Hematopoietic multipotent progenitor cell treated with erythropoietin and hydrocortisone succinate and interleukin-3 and kit ligand, for 4 days (in vitro differentiated cells): ENCODE measurements around the gene ENAM.
"Not testable (repeated sequence)": the region's sequence is repeated elsewhere in the genome, so short reads cannot be mapped to it uniquely, and the experiment has no call there.

Source experiments
- DNase-seq: peaks from one replicate; pipeline ENCODE4 v3.0.0-alpha.2; 2015

Gene ENAM

DNA sequence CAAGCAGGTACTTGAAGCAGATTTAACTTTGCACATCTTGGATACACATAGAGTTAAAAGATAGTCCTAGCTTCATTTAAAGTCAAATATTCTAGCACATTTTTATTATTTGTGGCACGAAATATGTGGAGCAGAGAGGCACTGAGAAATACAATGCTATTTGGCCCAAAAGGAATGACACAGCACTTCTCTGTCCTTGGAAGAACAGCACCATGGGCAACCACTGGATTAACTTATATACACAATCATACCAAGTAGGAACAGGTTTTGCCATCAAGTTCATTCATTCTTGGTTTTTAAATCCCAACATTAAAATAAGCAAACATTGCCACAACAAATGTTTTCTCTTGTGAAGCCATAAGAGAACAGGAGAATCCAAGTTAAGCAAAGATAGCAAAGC, 924 bp upstream of the ENAM start:
- DNase-seq: no peak

DNA sequence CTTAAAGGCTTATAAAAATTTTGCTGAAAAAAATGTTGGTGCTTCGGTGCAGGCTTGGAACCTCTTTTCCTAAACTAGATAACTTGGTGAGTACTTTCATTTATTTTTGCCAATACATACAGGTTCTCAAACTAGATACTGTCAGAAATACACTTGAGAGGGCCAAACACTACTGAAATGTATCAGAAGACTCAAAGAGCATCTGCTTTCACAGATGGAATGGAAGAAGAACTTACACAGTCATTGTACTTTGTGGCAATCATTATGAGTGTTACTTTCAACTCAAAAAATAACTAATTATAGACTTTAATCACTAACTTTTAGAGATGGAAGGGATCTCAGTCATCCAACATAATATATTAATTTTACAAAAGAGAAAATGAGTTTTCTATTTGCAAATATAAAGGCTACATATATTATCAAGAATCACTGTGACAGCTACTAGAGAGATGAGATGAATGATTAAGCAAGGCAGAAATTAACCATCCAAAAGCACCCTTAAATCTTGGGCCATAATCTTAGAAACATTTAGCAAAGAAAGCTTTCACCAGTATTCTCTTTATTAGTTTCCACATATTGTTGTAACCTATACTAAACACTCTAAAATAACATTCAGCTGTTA, 1.0 kb downstream of the ENAM start:
- no peak for DNase-seq

DNA sequence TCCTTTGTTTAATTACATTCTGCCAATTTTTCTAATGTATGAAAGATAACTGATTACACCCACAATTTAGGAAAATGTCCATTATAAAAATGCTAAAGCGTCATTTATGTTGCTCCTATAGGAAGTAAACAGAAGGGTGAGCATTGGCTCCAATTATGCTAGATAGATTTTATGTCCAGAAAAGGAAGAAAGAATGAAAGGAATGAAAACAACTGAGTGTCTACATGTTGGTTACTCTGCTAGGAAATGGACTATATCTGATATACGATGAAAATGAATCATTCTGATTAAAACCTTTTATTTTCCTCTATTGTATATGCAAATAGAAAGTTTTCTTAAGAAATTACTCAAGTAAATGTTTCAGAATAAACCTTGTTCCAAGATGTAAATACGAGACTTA, 1.6 kb downstream of the ENAM start:
- DNase-seq: no peak

DNA sequence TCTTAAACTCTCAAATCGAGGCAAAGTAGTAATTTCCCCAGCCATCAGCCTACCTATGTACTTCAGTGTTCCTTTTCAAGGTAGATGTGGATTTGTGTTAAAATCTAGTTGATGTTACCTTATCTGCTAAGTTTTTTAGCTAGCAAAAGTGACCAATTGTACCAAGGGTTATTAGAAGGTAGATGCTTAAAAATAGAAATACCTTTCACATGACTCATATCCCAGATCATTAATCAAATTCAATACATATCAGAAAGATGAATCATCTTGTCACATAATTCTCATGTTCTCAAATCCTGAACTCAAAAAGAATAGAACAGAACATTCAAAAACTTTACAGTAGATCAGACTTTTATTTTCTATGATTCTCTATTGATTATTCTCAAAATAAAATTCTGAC, 3.5 kb downstream of the ENAM start:
- no peak for DNase-seq

DNA sequence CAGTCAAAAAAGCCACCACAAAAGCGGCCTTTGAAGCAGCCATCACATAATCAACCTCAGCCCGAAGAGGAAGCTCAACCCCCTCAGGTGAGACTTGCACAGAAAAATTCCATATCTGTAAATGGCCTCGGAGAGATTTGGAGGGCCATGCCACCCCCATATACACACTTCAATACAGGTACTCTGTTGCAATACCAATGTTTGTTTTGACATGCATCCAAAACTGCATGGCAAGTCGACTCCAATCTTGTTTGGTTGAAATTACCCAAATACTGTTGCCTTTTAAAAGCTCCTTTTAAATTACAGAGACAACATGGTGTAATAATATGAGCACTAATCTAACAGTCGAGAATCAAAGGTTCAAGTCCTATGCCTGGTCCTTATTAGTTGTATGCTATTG, 5.9 kb downstream of the ENAM start:
- no peak for DNase-seq

DNA sequence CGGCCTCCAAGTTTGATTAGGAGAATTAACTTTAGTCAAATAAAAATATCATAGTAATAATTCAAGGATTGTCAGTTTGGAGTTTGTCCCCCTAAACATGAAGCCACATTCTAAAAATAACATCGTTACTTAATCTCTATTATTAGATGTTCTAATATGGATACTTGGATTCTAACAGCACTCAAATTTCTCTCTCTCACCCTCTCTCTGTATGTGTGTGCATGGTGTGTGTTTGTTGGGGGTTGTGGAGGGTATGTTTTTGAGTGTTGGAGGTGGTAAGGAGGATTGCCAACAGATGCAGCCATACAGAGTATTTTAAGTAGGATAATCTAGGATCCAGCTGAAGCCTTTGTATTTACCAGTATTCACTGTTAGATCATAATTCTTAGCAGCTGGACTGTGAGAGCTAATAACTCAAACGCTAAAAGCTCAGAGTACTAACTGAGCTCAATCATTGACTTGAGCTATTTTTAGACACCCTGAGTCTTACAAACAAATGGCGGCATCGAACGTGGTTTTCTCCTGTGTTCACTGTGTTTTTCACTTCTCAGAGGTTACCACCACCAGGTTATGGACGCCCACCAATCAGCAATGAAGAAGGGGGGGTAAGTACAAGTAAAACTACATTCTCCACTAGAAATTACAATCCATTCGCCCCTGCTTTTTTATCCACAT, 8.8 kb downstream of the ENAM start:
- no peak for DNase-seq

DNA sequence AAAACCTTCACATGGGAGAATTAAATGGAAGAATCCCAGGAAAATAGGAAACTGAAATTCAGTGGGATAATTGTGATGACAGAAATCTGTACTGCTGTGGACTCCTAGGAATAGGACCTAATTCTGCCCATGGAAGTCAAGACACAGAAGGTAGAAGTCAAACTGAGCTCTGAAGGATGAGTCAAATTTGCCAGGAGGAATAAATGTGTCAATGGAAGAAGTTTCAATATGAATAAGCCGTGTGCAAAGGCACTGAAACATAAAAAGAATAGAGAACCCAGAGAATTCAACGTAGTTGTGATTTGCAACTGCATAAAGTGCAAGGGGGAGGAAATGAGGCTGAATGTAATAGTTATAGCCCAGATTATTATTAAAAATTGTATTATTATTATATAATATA, 11.6 kb downstream of the ENAM start:
- DNase-seq: no peak

DNA sequence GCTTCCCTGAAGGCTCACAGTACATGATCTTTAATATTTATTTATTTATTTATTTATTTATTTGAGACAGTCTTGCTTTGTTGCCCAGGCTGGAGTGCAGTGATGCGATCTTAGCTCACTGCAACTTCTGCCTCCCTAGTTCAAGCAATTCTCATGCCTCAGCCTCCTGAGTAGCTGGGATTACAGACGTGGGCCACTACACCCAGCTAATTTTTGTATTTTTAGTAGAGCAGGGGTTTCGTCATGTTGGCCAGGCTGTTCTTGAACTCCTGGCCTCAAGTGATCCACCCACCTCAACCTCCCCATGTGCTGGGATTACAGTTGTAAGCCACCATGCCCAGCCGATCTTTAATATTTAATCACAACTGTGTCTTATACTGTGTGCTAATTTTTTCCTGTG, 22.2 kb downstream of the ENAM start:
- not testable (repeated sequence) for DNase-seq

DNA sequence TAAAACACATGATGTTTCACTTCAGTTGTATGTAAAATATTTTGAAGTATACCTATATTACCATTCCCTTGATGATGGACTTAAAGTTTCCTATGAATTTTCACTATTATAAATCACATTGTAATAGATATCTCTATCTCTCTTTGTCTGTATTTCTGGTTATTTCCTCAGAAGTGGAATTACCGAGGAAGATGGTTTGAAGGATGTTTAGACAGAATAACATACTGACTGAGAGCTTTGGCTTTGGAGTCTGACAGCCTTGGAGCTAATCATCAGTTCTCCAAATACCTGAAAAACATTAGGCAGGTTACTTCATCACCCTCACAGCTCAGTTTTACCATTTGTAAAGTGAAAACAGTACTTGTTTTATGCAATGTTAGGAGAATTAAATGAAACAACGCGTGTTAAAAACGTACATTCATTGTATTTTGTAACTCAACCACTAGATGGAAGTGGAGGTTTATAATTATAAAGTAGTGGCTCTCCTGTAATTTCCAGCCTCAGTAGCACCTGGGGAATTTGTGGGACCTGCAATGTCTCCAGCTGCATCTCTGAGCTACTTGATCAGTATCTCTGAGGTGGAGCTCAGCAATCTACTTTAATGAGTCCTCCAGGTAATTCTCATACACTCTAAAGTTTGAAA, 23.4 kb downstream of the ENAM start:
- peak; percentile 70 for DNase-seq

DNA sequence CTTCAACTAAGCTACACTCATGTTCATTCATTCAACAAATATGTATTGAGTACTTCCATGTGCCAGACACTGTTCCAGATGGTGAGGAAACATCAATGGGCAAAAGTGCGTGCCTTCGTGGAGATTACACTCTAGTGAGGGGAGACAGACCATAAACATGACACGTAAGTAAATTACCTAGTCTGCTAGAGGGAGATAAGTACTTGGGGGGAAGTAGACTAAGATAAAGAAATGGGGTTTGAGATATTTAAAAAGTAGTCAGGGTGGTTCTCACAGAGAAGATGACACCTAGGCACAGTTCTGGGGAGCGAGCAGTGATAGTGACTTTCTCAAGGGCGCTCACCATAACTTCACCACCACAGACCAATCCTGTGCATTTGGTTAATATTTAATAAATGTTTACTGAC, 26.1 kb downstream of the ENAM start:
- DNase-seq: peak; percentile 79

DNA sequence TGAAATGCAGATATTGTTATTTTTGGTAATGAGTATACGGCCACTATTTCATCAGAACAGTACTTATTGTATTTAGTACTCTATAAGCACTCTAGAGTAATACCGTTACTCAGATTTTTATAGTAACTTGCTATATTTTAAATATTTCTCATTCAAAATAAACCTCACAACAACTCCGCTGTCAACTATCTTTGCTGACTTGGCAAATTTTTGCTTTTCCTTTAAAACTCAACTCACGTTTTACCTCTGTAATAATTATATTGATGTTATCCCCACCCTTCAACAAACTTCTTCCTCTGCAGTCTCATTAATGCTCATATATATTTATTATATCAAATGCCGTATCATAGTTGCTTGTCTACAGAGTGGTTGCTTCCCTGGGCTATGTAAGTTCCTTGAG, 28.8 kb downstream of the ENAM start:
- no peak for DNase-seq

DNA sequence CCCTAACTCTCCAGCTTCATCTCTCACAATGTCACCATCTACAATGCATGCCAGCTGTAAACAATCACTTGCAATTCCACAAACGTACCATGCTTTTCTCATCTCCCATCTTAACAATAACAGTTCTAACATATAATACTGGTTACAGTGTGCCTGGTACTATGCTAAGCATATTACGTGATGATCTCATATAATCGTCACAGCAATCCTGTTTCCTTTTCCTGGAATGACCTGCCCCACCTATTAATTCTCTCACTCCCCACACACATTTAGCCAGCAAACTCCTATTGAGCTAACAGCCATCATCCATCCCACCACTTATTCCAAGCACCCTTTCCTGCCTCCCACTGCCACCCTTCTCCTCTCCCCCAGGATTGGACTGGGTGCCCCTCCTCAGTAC, 29.9 kb downstream of the ENAM start:
- DNase-seq: no peak

DNA sequence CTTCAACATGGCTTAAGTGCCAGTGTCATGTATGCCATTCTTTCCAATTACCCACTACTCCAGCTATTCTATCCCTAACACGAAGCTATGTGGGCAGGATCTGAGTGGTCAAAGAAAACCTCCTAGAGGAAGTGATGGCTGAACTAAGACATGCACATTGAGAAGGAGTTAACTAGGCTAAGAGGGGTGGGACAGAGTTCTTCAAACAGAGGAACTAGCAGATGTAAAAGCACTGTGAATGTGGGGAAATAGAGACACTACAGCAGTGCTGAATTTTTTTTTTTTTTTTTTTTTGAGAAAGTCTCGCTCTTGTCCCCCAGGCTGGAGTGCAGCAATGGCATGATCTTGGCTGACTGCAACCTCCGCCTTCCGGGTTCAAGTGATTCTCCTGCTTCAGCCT, 31.6 kb downstream of the ENAM start:
- peak; percentile 28 for DNase-seq

DNA sequence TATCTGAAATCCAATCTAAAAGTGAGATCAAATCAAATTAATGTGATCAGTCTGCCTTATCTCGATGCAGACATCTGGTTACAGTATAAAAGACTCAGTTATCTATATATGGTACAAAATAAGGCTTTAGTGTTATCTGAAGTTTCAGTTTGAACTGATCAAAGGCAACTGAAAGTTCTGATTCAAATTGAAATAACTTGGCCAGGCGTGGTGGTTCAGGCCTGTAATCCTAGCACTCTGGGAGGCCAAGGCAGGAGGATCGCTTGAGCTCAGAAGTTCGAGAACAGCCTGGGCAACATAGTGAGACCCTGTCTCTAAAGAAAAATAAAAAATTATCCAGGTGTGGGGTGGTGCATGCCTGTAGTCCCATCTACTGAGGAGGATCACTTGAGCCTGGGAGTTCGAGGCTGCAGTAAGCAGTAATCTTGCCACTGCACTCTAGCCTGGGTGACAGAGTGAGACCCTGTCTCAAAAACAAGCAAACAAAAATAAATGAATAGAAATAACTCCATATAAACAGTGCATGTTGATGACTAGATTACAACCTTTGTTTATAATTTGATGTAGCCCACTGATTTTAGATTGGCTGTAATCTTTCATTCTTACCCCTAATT, 32.9 kb downstream of the ENAM start:
- not testable (repeated sequence) for DNase-seq

DNA sequence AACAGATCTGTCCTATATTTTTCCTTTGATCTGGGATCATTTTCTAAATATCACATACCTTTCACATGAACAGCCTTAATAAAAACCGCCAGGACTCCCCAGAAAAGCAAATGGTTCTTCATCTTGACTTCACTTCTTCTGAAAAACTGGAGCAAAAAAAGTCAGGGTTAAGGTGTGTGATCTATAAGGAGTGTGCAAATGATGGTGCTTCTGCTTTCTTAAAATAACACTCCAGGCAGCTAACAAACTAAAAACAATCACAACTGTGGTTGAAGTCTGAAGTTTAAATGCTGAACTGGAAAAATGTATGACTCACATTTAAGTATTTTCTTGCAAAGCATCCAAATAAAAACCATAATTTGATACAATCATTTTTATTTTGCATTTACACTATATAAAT, 37.8 kb downstream of the ENAM start, which contains the start of gene JCHAIN:
TSS of gene JCHAIN (minus strand) at position 140 of the 400 bp plus-strand sequence. CDS start at position 122, 18 bp downstream.
- DNase-seq: no peak

DNA sequence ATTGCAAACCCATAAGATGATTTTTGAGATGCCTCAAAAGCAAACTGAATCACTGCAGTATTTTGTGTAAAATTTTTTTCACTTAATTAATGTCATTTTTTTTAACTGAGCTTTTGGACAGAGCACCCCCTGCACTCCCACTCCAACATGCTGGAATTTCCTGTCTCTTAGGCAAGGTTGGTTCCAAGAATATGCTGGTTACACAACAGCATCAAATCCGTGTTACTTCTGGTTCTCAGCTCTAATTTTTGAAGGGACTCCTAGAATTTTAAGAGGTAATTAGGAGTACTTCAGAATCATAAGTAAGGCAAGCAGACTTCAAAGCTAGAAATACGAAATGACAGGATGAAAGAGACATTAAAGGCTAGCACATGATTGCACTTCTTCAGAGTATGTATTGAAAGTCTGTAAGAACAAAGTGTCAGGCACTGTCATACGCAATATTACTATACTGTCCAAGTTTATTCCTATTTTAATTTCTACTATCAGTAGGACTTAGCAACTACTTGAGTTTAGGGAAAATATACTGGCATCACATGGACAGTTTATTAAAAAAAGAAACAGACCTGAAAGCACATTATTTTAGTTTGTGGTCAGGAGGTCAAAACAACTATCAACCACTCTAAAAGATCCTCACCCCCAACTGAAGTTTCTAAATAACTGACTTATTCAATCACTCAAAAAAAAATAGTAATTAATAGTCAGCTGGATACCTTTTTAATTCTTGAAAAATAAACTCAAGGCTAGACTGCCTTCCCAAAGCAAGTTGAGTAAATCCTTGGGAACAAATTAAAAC, 39.4 kb downstream of the ENAM start:
- no peak for DNase-seq

DNA sequence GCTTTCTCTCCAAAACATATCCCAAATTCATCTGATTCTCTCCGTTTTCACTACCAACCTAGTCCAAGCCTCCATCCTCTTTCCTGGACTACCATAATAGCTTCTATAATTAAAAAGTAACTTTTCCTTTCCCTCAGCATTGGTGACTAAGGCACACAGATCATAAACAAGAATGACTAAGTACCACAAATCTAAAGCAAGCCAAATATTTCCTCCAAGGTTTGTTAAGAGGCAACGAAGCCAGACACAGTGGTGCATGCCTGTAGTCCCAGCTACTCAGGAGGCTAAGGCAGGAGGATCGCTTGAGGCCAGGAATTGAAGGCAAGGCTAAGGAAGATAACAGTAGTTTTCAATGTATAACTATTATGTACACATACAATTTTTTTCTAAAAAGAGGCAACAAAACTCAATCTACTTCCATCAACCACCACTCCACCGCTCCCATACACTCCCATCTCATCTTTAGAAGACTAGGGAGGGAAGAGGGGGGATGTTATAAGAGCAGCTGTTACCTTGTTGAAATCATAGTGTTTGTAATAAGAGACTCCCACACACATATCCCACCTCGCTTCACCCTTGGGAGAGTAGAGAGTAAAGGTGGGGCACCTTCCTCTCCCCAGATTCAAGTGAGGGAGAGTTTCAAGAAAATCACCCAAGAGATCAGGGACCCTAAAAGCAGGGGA, 41.9 kb downstream of the ENAM start:
- no peak for DNase-seq

DNA sequence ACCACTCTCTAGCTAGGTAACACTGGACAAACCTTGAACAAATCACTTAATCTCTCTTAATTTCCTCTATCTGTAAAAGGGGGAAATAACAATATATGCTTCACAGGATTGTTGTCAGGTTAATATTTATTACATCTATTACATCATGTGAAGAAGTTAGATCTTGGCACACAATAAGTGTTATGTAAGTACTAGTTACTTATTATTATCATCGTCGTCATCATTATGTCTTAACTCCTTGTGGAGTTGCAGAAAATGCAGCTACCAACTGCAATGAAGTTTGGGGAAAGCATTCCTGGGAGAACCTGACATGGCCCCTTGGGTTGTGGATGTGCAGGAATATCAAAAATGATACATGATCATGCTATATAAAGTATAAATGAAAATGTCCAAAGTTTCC, 42.5 kb downstream of the ENAM start:
- no peak for DNase-seq

DNA sequence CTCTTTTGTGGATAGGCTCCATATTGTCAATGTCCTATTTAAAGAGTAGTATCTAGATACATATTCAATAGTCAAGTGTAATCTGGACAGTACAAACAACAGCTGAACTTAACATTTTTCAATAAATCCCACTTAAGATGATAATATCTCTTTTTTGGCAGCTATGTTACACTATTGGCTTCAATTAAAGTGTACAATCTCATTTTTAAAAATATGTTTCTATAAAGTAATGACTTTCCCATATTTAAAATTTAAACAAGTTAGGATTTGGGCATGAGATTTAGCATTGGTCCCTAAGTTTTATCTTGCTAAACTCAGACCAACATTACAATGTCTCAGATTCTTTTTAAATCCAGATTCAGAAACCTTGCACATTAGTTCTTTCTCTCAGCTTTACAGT, 45.6 kb downstream of the ENAM start:
- no peak for DNase-seq

DNA sequence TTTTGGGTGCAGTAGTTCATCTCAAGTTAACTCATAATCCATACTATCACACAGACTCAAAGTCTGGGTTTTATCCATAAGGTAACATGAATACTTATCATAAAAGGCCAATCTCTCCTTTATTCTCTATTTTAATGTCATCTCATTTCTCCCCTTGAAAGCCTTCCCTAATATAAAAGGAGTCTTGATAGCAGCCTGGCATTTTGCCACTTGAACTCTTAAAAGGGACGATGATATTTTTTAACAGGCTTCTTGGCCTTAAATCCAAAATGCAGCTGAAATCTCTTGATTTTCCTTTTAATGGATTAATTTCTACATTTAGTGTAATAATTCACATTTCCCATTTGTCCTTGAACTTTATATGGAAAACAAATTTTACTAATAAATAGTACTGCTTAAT, 46.2 kb downstream of the ENAM start:
- DNase-seq: no peak

DNA sequence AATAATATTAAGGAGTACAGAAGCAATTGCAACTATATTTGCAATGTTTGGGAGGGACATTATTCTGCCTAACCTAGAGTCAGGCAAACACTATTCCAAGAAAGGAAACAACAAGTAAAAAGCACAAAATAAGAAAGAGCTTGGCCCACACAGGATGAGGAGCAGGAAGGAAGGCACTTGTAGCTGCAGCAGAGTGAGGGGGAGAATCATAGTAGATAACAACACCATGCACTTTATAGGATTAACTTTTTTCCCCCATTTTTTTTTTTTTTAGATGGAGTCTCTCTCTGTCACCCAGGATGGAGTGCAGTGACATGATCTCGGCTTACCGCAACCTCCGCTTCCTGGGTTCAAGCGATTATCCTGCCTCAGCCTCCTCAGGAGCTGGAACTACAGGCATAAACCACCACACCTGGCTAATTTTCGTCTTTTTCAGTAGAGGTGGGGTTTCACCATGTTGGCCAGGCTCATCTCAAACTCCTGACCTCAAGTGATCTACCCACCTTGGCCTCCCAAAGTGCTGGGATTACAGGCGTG, 48.1 kb downstream of the ENAM start:
- DNase-seq: no peak

DNA sequence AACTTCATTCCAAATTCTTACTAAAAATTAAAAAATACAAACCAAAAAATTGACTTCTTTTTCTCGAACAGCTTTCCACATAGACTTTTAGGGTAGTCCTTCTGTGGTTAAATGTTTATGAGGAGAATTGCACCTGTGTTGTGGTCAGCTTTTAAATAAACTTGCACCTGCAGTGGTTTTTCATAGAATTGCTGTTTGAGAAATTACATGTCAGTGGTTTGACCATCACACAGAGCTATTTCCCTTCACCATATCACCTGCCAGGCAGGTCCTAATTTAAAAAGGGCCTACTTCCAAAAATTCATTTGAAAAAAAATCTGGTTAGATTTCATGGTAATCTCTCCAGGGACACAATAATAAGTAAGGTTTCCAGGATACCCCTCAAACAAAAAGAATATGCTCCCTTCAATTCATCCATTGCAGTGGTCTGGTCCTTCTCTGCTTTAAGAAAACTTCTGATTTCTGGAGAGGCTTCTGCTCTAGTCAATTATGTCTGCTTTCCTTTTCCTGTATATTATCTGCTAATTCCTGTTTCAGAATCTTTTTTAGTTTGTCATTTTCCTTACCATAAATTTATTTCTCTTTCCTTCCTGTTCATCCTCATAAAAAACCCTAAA, 49.9 kb downstream of the ENAM start:
- DNase-seq: no peak
